ENCODE results near the gene ALAD. TPM values are rescaled to one million over a fixed set of nuclear protein-coding genes. Genes with fewer than 3 reads are reported as not detected.
"Not testable (repeated sequence)": the region's sequence is repeated elsewhere in the genome, so short reads cannot be mapped to it uniquely, and the experiment has no call there.

ALAD gene
- 10 to 100 TPM; 27.4 to 28.5 (median 28.3) TPM for total RNA-seq

- Histone ChIP-seq H3K9me3 (no peaks in the 10 kb centered on the region), H3K4me1 (peaks cover 0 to 7% of the 10 kb centered on the region in 2 donors), H3K27ac (peak within 1 kb of the TSS; percentile 76 to 80), H3K4me3 (peak within 1 kb of the TSS; percentile 74 to 85 (median 78)), H3K36me3 (no peaks in the 10 kb centered on the region), H3K27me3 (no peaks in the 10 kb centered on the region)
- intact Hi-C loops (cut with DNase I; ENCODE audit: low total_unique reads), result no loop called here
- TF ChIP-seq CTCF (IDR thresholded peaks at IDR 0.05), result peak; percentile 89 to 96 (median 96)
- peak; percentile 34 for TF ChIP-seq POLR2A (IDR thresholded peaks at IDR 0.05)
- TF ChIP-seq POLR2AphosphoS5 (IDR thresholded peaks at IDR 0.05), result peak; percentile 69 to 80 (median 70)
- DNase-seq (ENCODE audit: low spot score in 2 of 2), result peak; percentile 98 to 99
Observed at GRCh38 chr9:113401027-113401792, at the start of gene ALAD. Gene ALAD (minus strand): TSS chr9:113401284. CDS start chr9:113393559, 7,725 bp downstream.

GRCh38 chr9:113449376-113449775 is 48.3 kb upstream of the ALAD start:
- Histone ChIP-seq H3K27me3 (no peaks in the 10 kb centered on the region), H3K4me1 (no peaks in the 10 kb centered on the region), H3K27ac (no peak overlapping the region), H3K36me3 (no peaks in the 10 kb centered on the region), H3K4me3 (no peak overlapping the region), H3K9me3 (no peaks in the 10 kb centered on the region)
- DNase-seq (ENCODE audit: low spot score in 2 of 2), result no peak
- TF ChIP-seq POLR2AphosphoS5 (IDR thresholded peaks at IDR 0.05) (no peak), CTCF (IDR thresholded peaks at IDR 0.05) (no peak), POLR2A (IDR thresholded peaks at IDR 0.05) (no peak)
- intact Hi-C loops (cut with DNase I; ENCODE audit: low total_unique reads), result loop anchor here (5.0 kb wide), 1 partner anchor 208 kb away; no protein-coding TSS in a partner anchor

GRCh38 chr9:113446323-113446740 is 45.2 kb upstream of the ALAD start:
- Histone ChIP-seq H3K36me3 (no peaks in the 10 kb centered on the region), H3K4me1 (no peaks in the 10 kb centered on the region), H3K27me3 (no peaks in the 10 kb centered on the region), H3K9me3 (no peaks in the 10 kb centered on the region), H3K27ac (no peak overlapping the region), H3K4me3 (no peak overlapping the region)
- TF ChIP-seq CTCF (IDR thresholded peaks at IDR 0.05) (peak; percentile 47 to 77 (median 76)), POLR2A (IDR thresholded peaks at IDR 0.05) (no peak), POLR2AphosphoS5 (IDR thresholded peaks at IDR 0.05) (no peak)
- no peak for DNase-seq (ENCODE audit: low spot score in 2 of 2)
- intact Hi-C loops (cut with DNase I; ENCODE audit: low total_unique reads), result loop anchor here (5.0 kb wide), 1 partner anchor 211 kb away; no protein-coding TSS in a partner anchor

DNA sequence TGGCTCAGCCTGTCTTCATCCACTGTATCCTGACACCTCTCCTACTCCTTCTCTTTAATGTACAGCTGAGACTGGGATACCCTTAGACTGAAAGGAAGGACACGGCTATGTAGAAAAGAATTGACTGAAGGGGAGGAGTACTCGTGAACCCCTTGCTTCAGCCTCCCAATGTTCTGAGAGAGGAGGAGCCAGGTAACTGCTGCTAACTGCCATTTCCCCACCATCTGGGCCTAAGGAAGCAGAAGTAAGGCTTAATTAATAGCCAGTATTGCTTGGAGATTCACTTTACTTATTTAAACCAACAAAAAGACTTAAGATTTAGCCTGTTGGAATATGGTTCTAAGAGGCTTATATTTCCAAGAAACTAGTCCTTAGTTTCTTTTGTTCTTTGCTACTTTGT is 43.7 kb upstream of the ALAD start:
- H3K27ac ChIP-seq, result no peak overlapping the region
- H3K27me3 ChIP-seq, result no peaks in the 10 kb centered on the region
- intact Hi-C loops (cut with DNase I; ENCODE audit: low total_unique reads), result loop anchor here (5.0 kb wide), 1 partner anchor 213 kb away; no protein-coding TSS in a partner anchor
- no peaks in the 10 kb centered on the region for H3K36me3 ChIP-seq
- no peaks in the 10 kb centered on the region for H3K4me1 ChIP-seq
- TF ChIP-seq POLR2A (IDR thresholded peaks at IDR 0.05), result no peak
- H3K9me3 ChIP-seq, result no peaks in the 10 kb centered on the region
- DNase-seq (ENCODE audit: low spot score in 2 of 2), result no peak
- H3K4me3 ChIP-seq, result no peak overlapping the region

GRCh38 chr9:113437716-113438115 is 36.6 kb upstream of the ALAD start:
- intact Hi-C loops (cut with DNase I; ENCODE audit: low total_unique reads); H3K4me1 ChIP-seq; H3K27me3 ChIP-seq; H3K36me3 ChIP-seq; H3K9me3 ChIP-seq; DNase-seq (ENCODE audit: low spot score in 2 of 2); H3K4me3 ChIP-seq; H3K27ac ChIP-seq: not testable (repeated sequence)

DNA sequence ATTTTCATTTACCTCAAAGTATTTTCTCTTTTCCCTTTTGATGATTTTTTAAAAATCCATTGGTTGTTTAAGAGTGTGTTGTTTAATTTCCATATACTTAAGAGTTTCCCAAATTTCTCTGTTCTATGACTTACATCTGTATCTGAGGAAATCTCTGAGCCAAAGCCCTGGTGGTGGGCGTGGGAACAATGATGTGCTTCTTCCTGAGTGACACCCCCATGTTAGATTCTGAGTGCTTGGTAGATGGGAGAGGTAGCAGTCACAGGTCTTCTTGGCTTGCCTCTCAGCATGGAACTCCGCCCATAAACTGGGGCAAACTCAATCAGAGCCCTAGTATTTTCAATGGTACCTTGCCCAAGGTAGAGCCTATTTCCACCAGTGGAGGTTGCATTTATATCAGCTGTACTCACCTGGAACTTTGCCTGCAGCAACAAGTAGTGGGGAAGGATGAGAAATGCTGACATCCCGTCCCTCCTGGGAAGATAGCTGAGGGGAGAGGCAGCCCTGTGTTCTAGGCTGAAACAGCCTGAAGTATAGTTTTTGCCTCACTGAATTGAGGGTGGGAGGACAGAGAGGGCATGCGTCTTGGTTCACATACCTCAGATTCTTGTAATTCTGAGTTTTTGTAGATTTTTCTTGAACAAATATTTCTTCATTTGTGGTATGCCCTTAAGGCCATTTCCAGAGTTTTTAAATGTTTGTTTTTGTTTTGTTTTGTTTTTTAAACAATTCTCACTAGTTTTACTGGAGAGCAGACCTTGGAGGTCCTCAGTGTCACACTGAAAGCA is 35.8 kb upstream of the ALAD start:
- Histone ChIP-seq H3K4me1 (no peaks in the 10 kb centered on the region), H3K27me3 (no peaks in the 10 kb centered on the region), H3K9me3 (no peaks in the 10 kb centered on the region), H3K27ac (no peak overlapping the region), H3K4me3 (no peak overlapping the region), H3K36me3 (no peaks in the 10 kb centered on the region)
- TF ChIP-seq POLR2A (IDR thresholded peaks at IDR 0.05) (no peak), CTCF (IDR thresholded peaks at IDR 0.05) (no peak), POLR2AphosphoS5 (IDR thresholded peaks at IDR 0.05) (no peak)
- intact Hi-C loops (cut with DNase I; ENCODE audit: low total_unique reads), result no loop called here
- DNase-seq (ENCODE audit: low spot score in 2 of 2), result no peak
